Mesendoderm (in vitro differentiated cells): ENCODE results near the gene TXNL4A.
"Not testable (repeated sequence)": the region's sequence is repeated elsewhere in the genome, so short reads cannot be mapped to it uniquely, and the experiment has no call there.

Experiments
- DNase-seq: peaks from one replicate; pipeline ENCODE4 v3.0.0; 2013
- H2AK5ac ChIP-seq: 2 replicates; pipeline ENCODE4 v1.6.1; 2013; ENCODE audit warnings: low read length, inconsistent platforms
- H2BK120ac ChIP-seq: 2 replicates; pipeline ENCODE4 v1.6.1; 2013; ENCODE audit warnings: low read depth, mild to moderate bottlenecking, low read length, moderate library complexity, mixed read lengths
- H2BK15ac ChIP-seq: replicated peaks from 2 replicates; pipeline ENCODE4 v1.6.1; 2013; ENCODE audit warnings: low read depth, mild to moderate bottlenecking, moderate library complexity
- H2BK5ac ChIP-seq: 2 replicates; pipeline ENCODE4 v1.6.1; 2013; ENCODE audit warnings: low read length, inconsistent platforms
- H3K18ac ChIP-seq: 2 replicates; pipeline ENCODE4 v1.6.1; 2013; ENCODE audit warnings: mild to moderate bottlenecking, low read length, mixed read lengths
- H3K23ac ChIP-seq: one replicate; pipeline ENCODE4 v1.6.1; 2013; ENCODE audit warnings: low read length
- H3K27ac ChIP-seq: 2 replicates; pipeline ENCODE4 v1.5.1; 2013; ENCODE audit warnings: low read depth, mild to moderate bottlenecking, inconsistent platforms, low read length, moderate library complexity
- H3K27me3 ChIP-seq: 2 replicates; pipeline ENCODE4 v1.6.1; 2013; ENCODE audit warnings: low read length, control low read depth, mild to moderate bottlenecking, inconsistent platforms; ENCODE audit not compliant: insufficient read depth, poor library complexity
- H3K36me3 ChIP-seq: 2 replicates; pipeline ENCODE4 v1.6.1; 2013; ENCODE audit warnings: low read length, inconsistent platforms; ENCODE audit not compliant: control insufficient read depth, insufficient read depth
- H3K4ac ChIP-seq: one replicate; pipeline ENCODE4 v1.6.1; 2013; ENCODE audit warnings: low read depth, mild to moderate bottlenecking, low read length, moderate library complexity
- H3K4me1 ChIP-seq: 2 replicates; pipeline ENCODE4 v1.6.1; 2013; ENCODE audit warnings: low read depth, low read length, inconsistent platforms; ENCODE audit not compliant: control insufficient read depth
- H3K4me2 ChIP-seq: 2 replicates; pipeline ENCODE4 v1.6.1; 2013; ENCODE audit warnings: low read length
- H3K4me3 ChIP-seq: 2 replicates; pipeline ENCODE4 v1.5.1; 2013; ENCODE audit warnings: mild to moderate bottlenecking, low read length
- H3K56ac ChIP-seq: one replicate; pipeline ENCODE4 v1.6.1; 2013; ENCODE audit warnings: low read length
- H3K79me1 ChIP-seq: 2 replicates; pipeline ENCODE4 v1.6.1; 2013; ENCODE audit warnings: low read length, inconsistent platforms
- H3K79me2 ChIP-seq: 2 replicates; pipeline ENCODE4 v1.6.1; 2013; ENCODE audit warnings: mild to moderate bottlenecking, low read length; ENCODE audit not compliant: control insufficient read depth, insufficient read depth
- H3K9ac ChIP-seq: 2 replicates; pipeline ENCODE4 v1.6.1; 2013; ENCODE audit warnings: low read length, inconsistent platforms
- H4K5ac ChIP-seq: one replicate; pipeline ENCODE4 v1.6.1; 2013; ENCODE audit warnings: low read length
- H4K8ac ChIP-seq: one replicate; pipeline ENCODE4 v1.6.1; 2013; ENCODE audit warnings: low read depth, mild to moderate bottlenecking, control low read depth, low read length, moderate library complexity
- WGBS: extraction: QIAGEN DNeasy Blood & Tissue Kit; methylation state at CpG from one replicate; pipeline ENCODE4 v1.1.7; 2013; ENCODE audit warnings: low lambda C conversion rate, missing lambda C conversion rate; ENCODE audit not compliant: insufficient coverage; ENCODE audit errors: extremely low coverage; 5-methylcytosine and 5-hydroxymethylcytosine counted together

The TXNL4A gene

DNA sequence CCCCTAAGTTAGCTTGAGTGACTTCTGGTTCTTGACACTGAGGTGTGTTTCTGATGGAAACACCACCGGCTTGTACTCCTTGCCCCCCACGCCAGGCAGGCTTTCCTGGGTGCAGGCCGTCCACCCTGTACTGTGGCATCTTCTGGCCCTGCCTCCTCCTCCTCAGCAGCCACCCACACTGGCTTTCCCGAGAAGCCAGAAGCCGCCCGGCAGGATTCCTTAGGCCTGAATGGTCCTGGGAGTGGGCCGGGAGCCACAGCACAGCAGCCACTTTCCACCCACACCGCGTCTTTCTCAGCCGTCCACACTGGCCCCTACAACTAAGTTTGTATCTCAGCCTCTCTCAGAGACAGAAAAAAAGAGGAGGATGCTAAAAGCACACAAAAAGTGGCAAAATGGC, 26.1 kb downstream of the TXNL4A start:
- Histone ChIP-seq H4K5ac (no peak overlapping the region), H3K9ac (no peak overlapping the region), H3K4ac (no peak overlapping the region), H4K8ac (no peak overlapping the region), H3K56ac (no peak overlapping the region), H3K79me1 (no peaks in the 10 kb centered on the region), H3K79me2 (no peaks in the 10 kb centered on the region), H3K18ac (no peak overlapping the region), H2BK5ac (no peak overlapping the region), H3K23ac (no peak overlapping the region), H2BK15ac (no peak overlapping the region), H3K4me2 (no peak overlapping the region), H2BK120ac (no peak overlapping the region), H3K27ac (no peak overlapping the region), H3K36me3 (no peaks in the 10 kb centered on the region), H3K4me3 (no peak overlapping the region), H2AK5ac (no peak overlapping the region), H3K27me3 (no peaks in the 10 kb centered on the region), H3K4me1 (peaks cover 5% of the 10 kb centered on the region)
- WGBS, result no CpG with 5 or more reads among the region's 10 CpGs
- no peak for DNase-seq

DNA sequence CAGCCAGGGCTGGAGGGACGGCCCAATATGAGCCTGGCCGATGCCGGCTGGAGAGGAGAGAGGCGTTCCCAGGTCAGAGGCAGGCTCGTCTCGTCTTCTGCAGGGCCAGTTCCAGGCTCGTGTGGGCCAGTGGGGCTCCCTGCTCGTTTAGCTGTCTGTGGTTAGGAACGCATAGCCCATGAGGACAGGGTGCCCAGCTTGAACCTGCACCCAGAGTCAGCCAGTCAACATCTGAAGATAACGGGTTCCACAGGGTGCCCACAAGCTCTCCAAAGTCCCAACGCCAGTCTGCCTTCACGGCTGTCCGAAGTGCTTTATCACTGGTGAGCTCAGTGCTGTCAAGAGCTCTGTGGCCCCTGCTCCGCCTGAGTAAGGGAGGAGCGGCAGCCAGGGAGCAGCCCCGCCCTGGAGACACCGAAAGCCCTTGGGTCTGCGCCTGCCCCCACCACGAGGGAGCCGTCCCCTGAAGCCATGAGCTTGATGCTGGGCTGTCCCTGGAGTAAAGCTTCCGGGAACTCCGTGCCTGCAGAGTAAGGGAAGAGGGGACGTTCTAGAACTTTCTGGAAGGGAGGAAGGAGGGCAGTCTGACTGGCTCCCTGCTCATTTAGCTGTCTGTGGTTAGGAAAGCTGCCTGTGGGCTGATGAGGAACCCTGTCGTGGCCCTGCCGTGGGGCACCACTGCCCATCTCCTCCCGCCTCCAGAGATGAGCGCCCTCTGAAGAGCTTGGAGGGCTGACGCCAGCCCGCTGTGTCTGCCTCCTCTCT, 26.7 kb downstream of the TXNL4A start:
- H3K27me3 ChIP-seq, result no peaks in the 10 kb centered on the region
- H3K27ac ChIP-seq, result no peak overlapping the region
- no peaks in the 10 kb centered on the region for H3K79me2 ChIP-seq
- no peak for DNase-seq
- no peak overlapping the region for H3K4me3 ChIP-seq
- H2BK5ac ChIP-seq, result no peak overlapping the region
- H3K79me1 ChIP-seq, result no peaks in the 10 kb centered on the region
- H3K4ac ChIP-seq, result no peak overlapping the region
- no peak overlapping the region for H4K8ac ChIP-seq
- no peak overlapping the region for H3K18ac ChIP-seq
- H4K5ac ChIP-seq, result no peak overlapping the region
- H3K23ac ChIP-seq, result no peak overlapping the region
- H3K4me2 ChIP-seq, result no peak overlapping the region
- H3K56ac ChIP-seq, result no peak overlapping the region
- no peak overlapping the region for H3K9ac ChIP-seq
- no peak overlapping the region for H2BK120ac ChIP-seq
- no CpG with 5 or more reads among the region's 29 CpGs for WGBS
- H3K36me3 ChIP-seq, result no peaks in the 10 kb centered on the region
- H2AK5ac ChIP-seq, result no peak overlapping the region
- no peak overlapping the region for H2BK15ac ChIP-seq
- H3K4me1 ChIP-seq, result peaks cover 5% of the 10 kb centered on the region

DNA sequence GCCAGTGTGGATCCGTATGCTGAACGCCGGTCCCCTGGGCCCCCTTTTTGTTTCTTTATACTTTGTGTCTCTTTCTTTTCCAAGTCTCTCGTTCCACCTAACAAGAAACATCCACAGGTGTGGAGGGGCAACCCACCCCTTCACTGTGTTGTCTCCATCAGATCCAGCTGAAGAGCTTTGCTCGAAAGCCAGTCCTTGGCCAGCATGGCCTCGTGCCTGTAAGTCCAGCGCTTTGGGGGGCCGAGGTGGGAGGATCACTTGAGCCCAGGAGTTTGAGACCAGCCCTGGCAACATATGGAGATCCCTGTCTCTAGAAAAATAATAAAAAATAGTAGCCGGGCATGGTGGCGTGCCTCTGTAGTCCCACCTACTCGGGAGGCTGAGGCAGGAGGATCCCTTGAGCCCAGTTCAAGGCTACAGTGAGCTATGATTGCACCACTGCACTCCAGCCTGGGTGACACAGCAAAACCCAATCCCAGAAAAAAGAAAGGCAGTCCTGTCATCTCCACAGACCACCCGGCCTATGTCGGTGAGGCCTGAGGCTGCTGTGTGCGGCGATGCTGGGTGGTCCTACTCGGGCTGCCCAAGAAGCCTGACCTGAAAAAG, 27.3 kb downstream of the TXNL4A start:
- Histone ChIP-seq H3K4me3 (no peak overlapping the region), H2AK5ac (no peak overlapping the region), H3K4me1 (peaks cover 5% of the 10 kb centered on the region), H3K27ac (no peak overlapping the region), H3K9ac (no peak overlapping the region), H3K4me2 (no peak overlapping the region), H3K18ac (no peak overlapping the region), H4K8ac (no peak overlapping the region), H4K5ac (no peak overlapping the region), H2BK120ac (no peak overlapping the region), H3K56ac (no peak overlapping the region), H3K79me2 (no peaks in the 10 kb centered on the region), H3K23ac (no peak overlapping the region), H2BK5ac (no peak overlapping the region), H3K36me3 (no peaks in the 10 kb centered on the region), H3K4ac (no peak overlapping the region), H2BK15ac (no peak overlapping the region), H3K27me3 (no peaks in the 10 kb centered on the region), H3K79me1 (no peaks in the 10 kb centered on the region)
- no CpG with 5 or more reads among the region's 16 CpGs for WGBS
- DNase-seq, result no peak

DNA sequence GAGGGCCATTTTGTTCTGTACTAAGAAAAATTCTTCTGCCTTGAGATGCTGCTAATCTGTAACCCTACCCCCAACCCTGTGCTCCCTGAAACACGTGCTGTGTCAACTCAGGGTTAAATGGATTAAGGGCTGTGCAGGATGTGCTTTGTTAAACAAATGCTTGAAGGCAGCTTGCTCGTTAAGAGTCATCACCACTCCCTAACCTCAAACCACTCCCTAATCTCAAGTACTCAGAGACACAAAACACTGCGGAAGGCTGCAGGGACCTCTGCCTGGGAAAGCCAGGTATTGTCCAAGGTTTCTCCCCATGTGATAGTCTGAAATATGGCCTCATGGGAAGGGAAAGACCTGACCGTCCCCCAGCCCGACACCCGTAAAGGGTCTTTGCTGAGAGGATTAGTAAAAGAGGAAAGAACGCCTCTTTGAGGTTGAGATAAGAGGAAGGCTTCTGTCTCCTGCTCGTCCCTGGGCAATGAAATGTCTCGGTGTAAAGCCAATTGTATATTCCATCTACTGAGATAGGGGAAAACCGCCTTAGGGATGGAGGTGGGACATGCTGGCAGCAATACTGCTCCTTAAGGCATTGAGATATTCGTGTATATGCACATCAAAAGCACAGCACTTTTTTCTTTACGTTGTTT, 28.1 kb downstream of the TXNL4A start:
- not testable (repeated sequence) for H2BK5ac ChIP-seq, H3K4ac ChIP-seq, H3K23ac ChIP-seq, H3K79me1 ChIP-seq, H2BK15ac ChIP-seq, H3K18ac ChIP-seq, H2BK120ac ChIP-seq, H3K27me3 ChIP-seq, H3K36me3 ChIP-seq, H3K9ac ChIP-seq, H2AK5ac ChIP-seq, H3K4me3 ChIP-seq, H3K79me2 ChIP-seq, H4K8ac ChIP-seq, H3K27ac ChIP-seq, H3K56ac ChIP-seq, H3K4me1 ChIP-seq, H3K4me2 ChIP-seq, H4K5ac ChIP-seq
- WGBS, result no CpG with 5 or more reads among the region's 12 CpGs
- peak; percentile 90 for DNase-seq

DNA sequence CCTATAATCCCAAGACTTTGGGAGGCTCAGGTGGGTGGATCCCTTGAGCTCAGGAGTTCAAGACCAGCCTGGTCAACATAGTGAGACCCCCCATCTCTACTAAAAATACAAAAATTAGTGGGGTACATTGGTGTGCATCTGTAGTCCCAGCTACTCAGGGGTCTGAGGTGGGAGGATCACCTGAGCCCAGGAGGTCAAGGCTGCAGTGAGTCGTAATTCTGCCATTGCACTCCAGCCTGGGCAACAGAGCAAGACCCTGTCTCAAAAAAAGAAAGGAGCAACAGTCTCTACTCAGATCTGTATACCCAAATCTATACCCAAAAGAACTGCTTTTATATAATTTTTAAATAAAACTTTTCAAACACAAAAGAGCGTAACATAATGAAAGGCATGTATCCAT, 29.4 kb downstream of the TXNL4A start:
- Histone ChIP-seq H3K56ac (no peak overlapping the region), H3K4me2 (no peak overlapping the region), H3K4me3 (no peak overlapping the region), H3K27ac (no peak overlapping the region), H3K23ac (no peak overlapping the region), H3K4ac (no peak overlapping the region), H2BK5ac (no peak overlapping the region), H3K4me1 (peaks cover 3% of the 10 kb centered on the region), H3K79me2 (no peaks in the 10 kb centered on the region), H3K79me1 (no peaks in the 10 kb centered on the region), H3K18ac (no peak overlapping the region), H2BK120ac (no peak overlapping the region), H4K8ac (no peak overlapping the region), H2AK5ac (no peak overlapping the region), H3K36me3 (no peaks in the 10 kb centered on the region), H2BK15ac (no peak overlapping the region), H3K9ac (no peak overlapping the region), H3K27me3 (peaks cover 3% of the 10 kb centered on the region), H4K5ac (no peak overlapping the region)
- 100% methylated on average over 1 of the region's 2 CpGs for WGBS
- no peak for DNase-seq
